T-helper 2 cell (primary cell): ENCODE measurements around the gene EHMT1.
"Not testable (repeated sequence)": the region's sequence is repeated elsewhere in the genome, so short reads cannot be mapped to it uniquely, and the experiment has no call there.

Experiments used
- DNase-seq, 5 experiments: peaks; one replicate each; pipeline versions ENCODE4 v3.0.0 to v3.0.0-alpha.2; 2012 to 2022

Gene EHMT1

GRCh38 chr9:137720571-137721110 lies 101.8 kb downstream of the EHMT1 start:
- DNase-seq: no peak

- DNase-seq: peak in 1 of 5 experiments; percentile 69
These were observed 102.7 kb downstream of the EHMT1 start for GRCh38 chr9:137721479-137721878.

GRCh38 chr9:137721899-137722298 lies 103.1 kb downstream of the EHMT1 start:
- DNase-seq: peak in 1 of 5 experiments; percentile 60

GRCh38 chr9:137722481-137722880 lies 103.7 kb downstream of the EHMT1 start:
- peak in 2 of 5 experiments; percentile 21 to 25 for DNase-seq

GRCh38 chr9:137723356-137723755 lies 104.6 kb downstream of the EHMT1 start:
- peak in 2 of 5 experiments; percentile 60 to 64 for DNase-seq

GRCh38 chr9:137723783-137724445 lies 105.1 kb downstream of the EHMT1 start:
- DNase-seq: no peak

- no peak for DNase-seq
These were observed 106.0 kb downstream of the EHMT1 start for GRCh38 chr9:137724818-137725240.

- no peak for DNase-seq
These were observed 106.8 kb downstream of the EHMT1 start for GRCh38 chr9:137725598-137725997.

GRCh38 chr9:137726336-137726735 lies 107.5 kb downstream of the EHMT1 start:
- not testable (repeated sequence) for DNase-seq

GRCh38 chr9:137726764-137727163 lies 108.0 kb downstream of the EHMT1 start:
- no peak for DNase-seq

- no peak for DNase-seq
These were observed 108.9 kb downstream of the EHMT1 start for GRCh38 chr9:137727716-137728115.

GRCh38 chr9:137728444-137729311 lies 109.9 kb downstream of the EHMT1 start:
- DNase-seq: no peak

- no peak for DNase-seq
These were observed 112.6 kb downstream of the EHMT1 start for GRCh38 chr9:137731216-137731946.

- DNase-seq: no peak
These were observed 113.4 kb downstream of the EHMT1 start for GRCh38 chr9:137731947-137732813.

- DNase-seq: no peak
These were observed 114.6 kb downstream of the EHMT1 start for GRCh38 chr9:137733429-137733828.

GRCh38 chr9:137734181-137734580 lies 115.4 kb downstream of the EHMT1 start:
- no peak for DNase-seq

- not testable (repeated sequence) for DNase-seq
These were observed 119.4 kb downstream of the EHMT1 start for GRCh38 chr9:137738182-137738696.

GRCh38 chr9:137738703-137739102 lies 119.9 kb downstream of the EHMT1 start:
- no peak for DNase-seq

GRCh38 chr9:137739371-137740309 lies 120.8 kb downstream of the EHMT1 start:
- no peak for DNase-seq

GRCh38 chr9:137740312-137740711 lies 121.5 kb downstream of the EHMT1 start:
- DNase-seq: no peak
